DMS153 (cell line): ENCODE results near the gene ISOC1.

Source experiments
- DNase-seq: peaks from one replicate; lab custom pipeline; 2025; lab: John Stamatoyannopoulos, UW

The ISOC1 gene

GRCh38 chr5:129094087-129094923, at the start of gene ISOC1:
Gene ISOC1, plus strand, starts transcription at chr5:129094749. Its CDS starts 18 bp downstream, at chr5:129094767.
- peak; percentile 57 for DNase-seq

DNA sequence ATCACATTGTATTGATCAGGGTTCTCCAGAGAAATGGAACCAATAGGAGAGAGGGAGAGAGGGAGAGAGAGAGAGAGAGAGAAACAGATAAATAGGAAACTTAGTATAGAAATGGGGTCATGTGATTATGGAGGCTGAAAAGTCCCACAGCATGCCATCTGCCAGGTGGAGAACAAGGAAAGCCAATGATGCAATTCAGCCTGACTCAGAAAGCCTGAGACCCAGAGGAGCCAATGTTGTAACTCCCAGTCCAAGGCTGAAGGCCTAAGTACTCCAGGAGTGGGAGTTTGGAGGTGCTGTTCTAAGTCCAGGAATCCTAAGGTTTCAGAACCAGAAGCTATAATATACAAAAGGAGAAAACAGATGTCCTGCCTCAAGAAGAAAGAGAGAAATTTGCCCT, 48.4 kb upstream of the ISOC1 start:
- DNase-seq: no peak

GRCh38 chr5:129048509-129048908, 46.0 kb upstream of the ISOC1 start:
- no peak for DNase-seq

GRCh38 chr5:129049126-129049799, 45.3 kb upstream of the ISOC1 start:
- no peak for DNase-seq

- DNase-seq: no peak
Measured at GRCh38 chr5:129051283-129051682, 43.3 kb upstream of the ISOC1 start.

DNA sequence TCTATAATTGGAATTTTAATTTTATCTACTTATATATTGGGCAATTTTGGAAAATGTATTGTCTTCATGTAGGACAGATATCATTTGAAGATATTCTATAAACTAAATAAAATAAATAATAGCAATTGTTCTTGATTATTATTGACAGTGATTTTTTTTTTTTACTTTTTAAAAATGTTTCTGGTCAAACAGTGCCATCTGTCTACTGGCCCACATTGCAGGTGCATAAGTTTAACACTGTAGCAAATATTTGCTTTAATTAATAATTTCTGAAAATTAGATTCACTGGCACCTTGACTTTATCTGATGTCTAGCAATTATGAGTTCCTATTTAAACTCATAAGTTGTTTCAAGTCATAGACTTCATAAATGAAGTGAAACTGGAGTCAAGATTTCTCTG, 41.1 kb upstream of the ISOC1 start:
- no peak for DNase-seq

GRCh38 chr5:129057329-129057728, 37.2 kb upstream of the ISOC1 start:
- no peak for DNase-seq

DNA sequence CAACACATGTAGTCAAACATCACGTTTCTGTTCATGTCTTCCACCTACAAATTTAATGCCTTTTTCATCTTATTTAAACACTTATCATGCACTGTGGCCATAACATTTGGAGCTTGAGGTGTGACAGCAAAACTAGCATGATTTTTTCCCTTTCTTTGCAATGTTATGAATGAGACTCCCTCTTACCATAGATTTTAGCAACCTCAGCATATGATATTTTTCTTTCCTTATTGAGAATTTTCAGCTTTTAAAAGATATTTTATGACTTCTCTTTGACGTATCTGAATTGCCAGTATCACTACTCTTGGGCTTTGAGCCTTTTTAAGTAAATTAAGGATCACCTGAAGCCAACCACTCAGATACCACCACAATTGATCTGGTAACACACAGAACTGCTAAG, 32.7 kb upstream of the ISOC1 start:
- DNase-seq: no peak

- no peak for DNase-seq
Measured at GRCh38 chr5:129063483-129064113, 31.0 kb upstream of the ISOC1 start.

GRCh38 chr5:129065721-129066120, 28.8 kb upstream of the ISOC1 start:
- no peak for DNase-seq

DNA sequence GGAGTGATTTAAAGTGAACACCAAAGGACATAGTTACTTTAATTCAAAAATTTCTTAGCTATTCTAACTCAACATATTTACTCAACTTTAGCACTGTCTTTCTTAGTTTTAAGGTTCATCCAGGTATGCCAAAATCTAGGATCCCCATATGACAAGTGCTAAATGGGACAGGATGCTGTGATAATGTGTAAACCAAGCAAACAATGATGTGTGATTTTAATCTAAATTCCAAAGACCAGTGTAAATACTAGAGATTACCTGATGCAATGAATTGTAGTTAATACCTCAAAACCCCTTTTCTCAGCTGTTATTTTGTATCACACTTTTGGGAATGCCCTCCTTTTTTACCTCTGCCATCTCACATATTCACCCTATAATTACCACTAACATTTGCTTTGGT, 26.8 kb upstream of the ISOC1 start:
- DNase-seq: no peak

GRCh38 chr5:129069292-129069691, 25.3 kb upstream of the ISOC1 start:
- DNase-seq: no peak

DNA sequence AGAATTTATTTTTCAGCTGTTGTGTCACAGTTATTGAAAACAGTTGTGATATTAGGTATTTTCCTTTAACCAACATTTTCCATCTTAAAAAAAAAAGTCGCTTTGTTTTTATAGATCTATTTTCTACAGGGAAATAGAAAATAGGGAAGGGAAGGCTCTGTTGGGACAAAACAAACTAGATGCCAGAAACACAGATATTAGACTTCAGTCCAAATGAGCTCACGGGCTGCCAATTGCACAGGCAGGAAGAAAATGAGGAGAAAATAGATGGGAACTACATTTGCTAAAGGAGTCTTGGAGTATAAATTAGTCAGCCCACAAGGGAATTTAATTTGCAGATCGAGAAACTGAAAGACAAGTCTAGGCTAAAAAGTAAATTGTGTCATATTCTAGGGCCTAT, 21.4 kb upstream of the ISOC1 start:
- no peak for DNase-seq

GRCh38 chr5:129074903-129075302, 19.6 kb upstream of the ISOC1 start:
- no peak for DNase-seq

GRCh38 chr5:129077433-129078075, 17.0 kb upstream of the ISOC1 start:
- DNase-seq: no peak

DNA sequence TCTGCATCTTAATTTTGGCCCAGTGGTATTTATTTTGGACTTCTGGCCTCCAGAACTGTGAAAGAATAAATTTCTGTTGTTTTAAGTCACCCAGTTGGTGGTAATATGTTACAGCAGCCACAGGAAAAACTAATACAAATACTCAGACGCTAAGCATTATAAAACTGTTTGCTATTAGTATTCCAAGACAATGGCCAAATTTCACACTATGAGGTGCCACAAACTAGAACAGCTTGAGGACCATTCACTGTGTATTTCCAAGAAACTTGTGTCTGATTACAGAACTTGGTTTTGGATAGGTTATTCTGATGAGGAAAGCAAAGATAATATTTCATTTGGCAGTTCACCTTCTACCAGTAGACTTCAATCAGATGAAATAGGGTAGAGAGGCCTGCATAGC, 16.3 kb upstream of the ISOC1 start:
- DNase-seq: no peak

DNA sequence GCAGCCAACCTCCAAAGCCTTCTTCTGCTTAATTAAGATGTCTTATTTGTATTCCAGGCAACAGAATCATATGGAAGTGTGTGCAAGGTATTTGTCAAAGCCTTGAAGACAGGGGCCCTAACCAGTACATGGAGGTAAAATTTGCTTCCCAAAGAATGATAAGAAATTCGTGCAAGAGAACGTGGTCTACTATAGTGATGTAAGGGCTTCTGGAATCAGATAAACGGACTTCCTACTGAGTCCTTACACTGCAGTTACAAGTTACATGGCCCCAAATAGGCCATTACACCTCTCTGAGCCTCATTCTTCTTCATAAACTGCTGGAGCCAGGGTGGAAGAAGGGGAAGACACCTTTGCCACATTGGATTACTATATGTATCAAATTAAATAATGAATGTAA, 15.9 kb upstream of the ISOC1 start:
- no peak for DNase-seq

DNA sequence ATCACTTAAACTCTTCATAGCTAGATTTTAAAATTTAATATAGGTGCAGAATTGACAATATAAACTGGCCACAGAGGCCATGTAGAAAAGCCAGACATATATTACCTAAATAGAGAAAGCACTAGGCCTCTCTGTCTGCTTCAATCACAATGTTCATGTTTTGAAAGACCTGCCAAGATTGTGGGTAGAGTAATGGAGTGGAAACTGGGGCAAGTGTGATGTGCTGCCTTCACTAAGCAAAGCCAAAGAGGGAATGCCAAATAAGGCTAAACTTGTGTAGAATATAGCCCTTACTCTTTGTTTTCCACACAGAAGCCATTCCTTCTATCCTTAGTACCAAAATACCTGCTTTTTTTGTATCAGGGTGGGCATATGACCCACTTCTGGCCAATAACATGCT, 15.1 kb upstream of the ISOC1 start:
- DNase-seq: no peak

DNA sequence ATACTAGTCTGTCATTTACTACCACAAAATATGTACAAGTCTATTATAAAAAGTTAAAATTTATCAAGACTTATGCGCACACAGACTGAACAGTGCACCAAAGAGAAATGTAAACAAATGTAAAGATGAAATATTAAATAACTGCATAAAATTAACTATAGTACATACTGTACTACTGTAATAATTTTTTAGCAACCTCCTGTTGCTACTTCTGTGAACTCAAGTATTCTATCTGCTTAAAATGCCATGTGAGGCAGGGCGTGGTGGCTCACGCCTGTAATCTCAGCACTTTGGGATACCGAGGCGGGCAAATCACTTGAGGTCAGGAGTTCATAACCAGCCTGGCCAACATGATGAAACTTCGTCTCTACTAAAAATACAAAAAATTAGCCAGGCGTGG, 13.8 kb upstream of the ISOC1 start:
- no peak for DNase-seq

DNA sequence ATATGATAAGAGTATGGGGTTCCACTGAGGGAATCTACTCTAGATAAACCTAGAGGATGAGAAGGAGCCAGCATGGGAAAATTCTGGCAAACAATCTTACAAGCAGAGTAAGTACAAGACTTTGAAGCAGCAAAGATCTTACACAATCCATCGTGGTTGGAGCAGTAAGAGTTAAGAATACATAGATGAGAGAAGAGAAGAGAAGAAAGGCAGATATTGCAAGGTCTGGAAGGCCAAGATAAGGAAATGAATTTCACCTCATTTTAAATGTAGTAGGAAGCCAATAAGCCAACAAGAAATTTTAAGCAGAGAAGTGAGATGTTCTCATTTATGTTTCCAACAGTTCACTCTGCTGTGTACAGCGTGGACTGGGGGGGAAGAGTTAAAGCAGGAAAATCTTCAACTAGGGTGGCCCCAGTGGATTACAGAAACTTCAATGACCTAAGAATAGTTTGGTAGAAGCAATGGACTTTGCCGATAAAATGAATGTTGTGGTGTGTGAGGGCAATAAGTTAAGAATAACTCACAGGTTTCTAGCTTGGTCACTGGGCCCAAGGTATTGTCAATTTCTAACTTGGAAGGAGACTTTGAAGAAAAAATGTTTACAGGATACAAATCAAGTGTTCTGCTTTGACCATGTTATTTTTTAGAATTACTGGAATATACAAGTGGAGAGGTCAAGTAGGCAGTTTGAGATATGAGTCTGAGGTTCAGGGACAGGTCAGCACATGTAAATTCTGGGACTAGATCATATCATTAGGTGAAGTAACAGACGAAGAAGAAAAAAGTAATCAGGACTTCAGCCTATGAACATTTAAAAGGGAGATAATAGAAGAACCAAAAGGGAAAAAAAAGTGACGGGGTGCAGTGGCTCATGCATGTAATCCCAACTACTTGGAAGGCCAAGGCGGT, 12.1 kb upstream of the ISOC1 start:
- no peak for DNase-seq
